Kidney glomerular epithelial cell (primary cell): Measurements from ENCODE around the gene TAPBP.
"Not testable (repeated sequence)": the region's sequence is repeated elsewhere in the genome, so short reads cannot be mapped to it uniquely, and the experiment has no call there.

ENCODE experiments used
- DNase-seq: peaks from one replicate; lab custom pipeline; 2025; lab: John Stamatoyannopoulos, UW

Gene TAPBP

DNA sequence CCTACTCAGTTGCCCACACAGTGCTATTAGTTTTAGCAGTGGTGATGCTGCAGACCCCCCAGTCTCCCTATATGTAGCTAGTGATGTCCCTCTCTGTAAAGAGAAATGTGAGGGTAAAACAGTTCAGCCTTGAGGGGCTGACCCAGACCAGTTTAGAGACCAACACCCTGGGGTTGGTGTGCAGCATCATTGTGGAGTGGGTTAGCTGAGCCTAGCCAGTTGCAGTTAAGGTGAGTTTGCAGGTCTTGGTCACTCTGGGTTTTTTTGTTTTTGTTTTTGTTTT, 37.4 kb downstream of the TAPBP start:
- DNase-seq: no peak

DNA sequence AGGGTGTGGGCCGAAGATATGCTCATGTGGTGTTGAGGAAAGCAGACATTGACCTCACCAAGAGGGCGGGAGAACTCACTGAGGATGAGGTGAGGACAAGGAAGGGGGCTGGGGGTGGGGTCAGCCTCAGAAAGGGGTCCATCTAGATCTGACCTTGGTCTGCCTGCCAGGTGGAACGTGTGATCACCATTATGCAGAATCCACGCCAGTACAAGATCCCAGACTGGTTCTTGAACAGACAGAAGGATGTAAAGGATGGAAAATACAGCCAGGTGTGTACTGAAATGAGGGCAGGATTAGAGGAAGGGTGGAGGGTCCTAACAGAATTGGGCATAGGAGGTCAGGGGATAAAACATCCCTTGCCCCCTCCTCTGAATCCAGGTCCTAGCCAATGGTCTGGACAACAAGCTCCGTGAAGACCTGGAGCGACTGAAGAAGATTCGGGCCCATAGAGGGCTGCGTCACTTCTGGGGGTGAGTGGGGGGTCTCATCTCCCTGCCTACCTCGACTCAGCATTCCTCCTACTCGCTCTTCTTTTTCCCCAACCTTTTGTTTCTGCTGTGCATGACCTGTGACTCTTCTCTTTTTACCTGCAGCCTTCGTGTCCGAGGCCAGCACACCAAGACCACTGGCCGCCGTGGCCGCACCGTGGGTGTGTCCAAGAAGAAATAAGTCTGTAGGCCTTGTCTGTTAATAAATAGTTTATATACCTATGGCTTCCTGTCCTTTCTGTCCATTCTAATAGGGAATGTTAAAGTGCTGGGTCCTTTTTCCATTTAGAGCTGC, 37.9 kb downstream of the TAPBP start:
- DNase-seq: not testable (repeated sequence)

DNA sequence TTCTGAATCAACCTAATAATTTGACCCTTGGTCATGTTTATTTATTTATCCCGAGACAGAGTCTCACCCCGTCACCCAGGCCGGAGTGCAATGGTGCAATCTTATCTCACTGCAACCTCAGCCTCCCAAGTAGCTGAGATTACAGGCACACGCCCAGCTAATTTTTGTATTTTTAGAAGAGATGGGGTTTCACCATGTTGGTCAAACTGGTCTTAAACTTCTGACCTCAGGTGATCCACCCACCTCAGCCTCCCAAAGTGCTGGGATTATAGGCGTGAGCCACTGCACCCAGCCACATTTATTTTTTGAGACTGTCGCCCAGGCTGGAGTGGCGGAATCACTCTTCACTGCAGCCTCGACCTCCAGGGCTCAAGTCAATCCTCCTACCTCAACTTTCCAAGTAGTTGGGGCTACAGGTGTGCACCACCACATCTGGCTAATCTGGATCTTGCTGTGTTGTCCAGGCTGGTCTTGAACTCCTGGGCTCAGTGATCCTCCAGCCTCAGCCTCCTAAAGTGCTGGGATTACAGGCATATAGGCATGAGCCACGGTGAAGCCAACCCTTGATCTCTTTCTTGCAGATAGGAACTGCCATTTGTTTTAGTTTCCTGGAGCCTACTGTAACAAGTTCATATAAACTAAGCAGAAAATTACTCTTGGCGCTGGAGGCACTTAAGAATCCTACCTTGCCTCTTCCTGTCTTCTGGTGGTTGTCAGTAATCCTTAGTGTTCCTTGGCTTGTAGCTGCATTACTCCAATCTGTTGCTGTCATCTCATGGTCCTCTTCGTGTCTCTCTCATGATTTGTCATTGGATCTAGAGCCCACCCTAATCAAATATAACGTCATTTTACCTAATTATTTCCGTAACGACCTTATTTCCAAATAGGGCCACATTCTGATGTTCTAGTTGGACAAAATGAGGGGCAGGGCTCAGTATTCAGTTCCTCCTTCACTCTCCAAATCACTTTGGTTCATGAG, 39.7 kb downstream of the TAPBP start:
- DNase-seq: no peak

DNA sequence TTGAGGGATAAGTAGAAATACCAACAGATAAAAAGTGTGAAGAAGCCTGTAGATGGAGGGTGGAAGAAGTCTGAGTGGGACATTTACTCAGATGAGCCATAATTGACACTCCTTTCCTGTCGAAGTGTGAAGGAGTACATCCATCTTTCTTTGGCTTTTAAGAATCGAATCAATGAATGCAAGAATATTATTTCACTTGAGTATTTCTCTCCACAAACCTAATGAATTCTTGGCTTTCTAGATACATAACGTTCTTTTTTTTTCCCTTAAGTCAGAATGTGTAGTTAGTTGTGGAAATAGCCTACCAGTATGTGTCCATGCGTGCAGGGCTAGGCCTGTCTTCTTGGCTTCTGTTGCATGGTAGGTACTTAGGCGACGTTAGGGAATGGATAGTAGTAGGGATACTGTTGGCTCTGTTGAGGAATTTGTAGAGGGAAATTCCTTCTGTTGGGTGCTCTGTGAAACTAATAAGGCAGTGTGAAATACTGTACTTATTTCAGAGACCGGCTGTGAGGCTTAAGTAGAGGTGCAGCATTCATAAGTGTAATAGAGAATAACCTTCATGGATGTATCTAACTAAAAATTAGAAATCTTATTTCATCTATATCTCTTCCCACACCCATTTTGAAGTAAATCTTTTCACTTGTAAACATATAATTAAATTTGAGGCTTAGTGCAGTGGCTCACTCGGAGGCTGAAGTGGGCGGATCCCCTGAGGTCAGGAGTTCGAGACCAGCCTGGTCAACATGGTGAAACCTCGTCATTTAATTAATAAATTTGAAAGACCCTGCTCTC, 40.6 kb downstream of the TAPBP start:
- no peak for DNase-seq

DNA sequence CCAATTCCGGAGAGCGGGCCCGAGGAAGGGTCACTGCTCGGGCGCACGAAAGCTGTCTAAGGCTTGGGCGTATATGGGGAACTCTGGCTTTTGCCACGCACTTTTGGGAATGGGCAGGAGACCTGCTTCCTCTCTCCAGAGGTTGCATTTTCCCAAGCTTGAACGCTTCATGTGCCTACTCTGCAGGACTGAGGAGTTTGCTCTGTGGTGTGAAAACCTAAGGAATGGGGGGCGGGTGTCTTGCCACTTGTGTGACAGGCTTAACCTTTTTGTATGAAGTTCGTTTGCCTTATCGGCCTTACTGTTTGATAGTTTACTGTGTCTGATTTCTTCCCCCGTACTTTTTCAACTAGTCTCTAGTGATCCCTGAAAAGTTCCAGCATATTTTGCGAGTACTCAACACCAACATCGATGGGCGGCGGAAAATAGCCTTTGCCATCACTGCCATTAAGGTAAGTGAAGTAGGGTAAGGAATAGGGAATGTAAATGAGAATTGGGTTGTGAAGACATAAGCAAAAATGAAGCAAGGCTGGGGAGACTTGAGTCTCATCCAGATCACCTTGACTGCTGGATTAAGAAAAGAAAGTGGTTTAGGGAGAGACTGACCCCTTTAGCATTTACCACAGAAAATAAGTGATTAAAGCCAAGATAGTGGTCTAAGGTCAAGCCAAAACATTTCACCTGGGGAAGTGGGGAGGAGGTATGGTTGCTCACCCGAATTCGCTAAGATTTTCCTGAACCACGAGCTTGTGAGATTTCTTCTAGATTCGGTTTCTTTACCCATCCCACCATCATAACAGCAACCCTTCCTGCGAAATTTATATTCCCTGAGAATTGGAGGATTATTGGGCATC, 41.4 kb downstream of the TAPBP start:
- no peak for DNase-seq

DNA sequence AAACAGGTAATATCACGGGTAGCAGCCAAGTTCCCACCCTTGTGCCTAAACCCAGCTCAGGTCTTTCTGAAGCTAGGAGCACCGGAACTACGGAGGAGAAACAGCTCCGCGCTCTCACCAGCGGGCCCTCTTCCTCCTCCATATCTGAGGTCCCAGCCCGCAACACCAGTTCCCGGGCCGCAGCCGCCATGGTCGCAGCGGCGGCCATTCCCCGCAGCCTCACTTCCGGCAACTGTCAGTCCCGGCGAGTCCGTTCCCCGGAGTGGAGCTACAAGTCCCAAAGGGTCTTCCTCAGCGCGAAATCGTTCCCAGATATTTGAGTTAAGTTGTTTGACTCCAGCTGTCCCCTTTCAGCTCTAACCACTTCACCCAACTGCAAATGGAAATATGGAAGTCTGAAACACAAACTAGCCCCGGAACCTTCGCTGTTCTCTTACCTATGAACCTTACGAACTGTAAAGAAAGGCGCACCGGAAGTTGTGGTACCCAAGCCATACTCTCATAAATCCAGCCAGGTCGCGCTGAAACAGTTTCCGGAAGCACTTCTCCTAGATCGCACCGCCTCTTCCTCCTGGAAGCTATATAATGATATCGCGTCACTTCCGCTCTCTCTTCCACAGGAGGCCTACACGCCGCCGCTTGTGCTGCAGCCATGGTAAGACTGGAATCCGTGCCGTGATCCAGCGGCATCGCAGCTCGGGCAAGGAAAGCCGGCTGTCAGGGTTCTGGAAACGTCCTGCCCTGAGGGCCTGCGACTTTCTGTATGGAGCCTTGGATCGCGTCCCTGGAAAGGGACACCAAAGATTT, 42.2 kb downstream of the TAPBP start, which contains the start of the genes RPS18 and VPS52:
RPS18 (plus strand) TSS at position 608 of the 807 bp plus-strand sequence; CDS start at position 653, 45 bp downstream.
VPS52 (minus strand) TSS at position 409 of the 807 bp plus-strand sequence; CDS start at position 208, 201 bp downstream.
- peak; percentile 96 for DNase-seq

DNA sequence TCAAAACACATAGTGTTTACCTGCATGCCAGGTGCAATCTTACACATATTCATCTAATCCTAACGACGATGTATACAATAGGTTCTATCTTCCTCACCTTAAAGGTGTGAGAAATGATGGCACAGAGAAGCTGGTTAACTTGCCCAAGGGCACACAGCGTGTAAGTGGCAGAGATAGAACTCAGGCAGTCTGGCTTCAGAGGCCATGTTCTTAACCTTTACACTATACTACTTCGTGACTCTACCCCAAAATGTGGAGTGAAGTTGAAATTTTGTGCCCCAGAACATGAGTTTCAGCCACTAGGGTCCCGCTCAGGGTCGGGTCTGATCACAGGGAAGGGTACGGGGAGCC, 42.8 kb downstream of the TAPBP start:
- peak; percentile 53 for DNase-seq

DNA sequence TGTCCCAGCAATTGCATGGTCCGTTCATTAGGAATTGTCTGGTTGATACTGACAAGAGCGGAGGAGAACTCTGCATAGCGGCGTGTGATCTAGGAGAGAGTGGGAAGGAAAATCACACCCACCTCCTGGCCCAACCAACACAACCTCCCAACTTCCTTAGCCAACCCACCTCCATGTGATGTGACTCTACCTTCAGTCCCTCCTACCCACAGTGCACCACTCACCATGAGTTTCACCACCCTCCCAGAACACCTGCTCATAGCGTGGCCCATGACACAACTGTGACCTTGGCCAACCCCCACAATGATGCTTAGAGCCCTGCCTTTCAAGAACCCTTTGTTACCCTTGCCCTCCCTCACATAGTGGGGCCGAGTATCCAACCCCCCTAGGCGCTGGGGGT, 49.9 kb downstream of the TAPBP start:
- DNase-seq: no peak

DNA sequence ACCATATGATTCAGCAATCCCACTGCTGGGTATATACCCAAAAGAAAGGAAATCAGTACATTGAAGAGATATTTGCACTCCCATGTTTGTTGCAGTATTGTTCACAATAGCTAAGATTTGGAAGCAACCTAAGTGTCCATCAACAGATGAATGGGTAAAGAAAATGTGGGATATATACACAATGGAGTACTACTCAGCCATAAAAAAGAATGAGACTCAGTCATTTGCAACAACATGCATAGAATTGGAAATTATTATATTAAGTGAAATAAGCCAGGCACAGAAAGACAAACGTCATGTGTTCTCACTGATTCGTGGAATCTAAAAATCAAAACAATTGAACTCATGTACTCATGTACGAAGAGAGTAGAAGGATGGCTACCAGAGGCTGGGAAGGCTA, 51.4 kb downstream of the TAPBP start:
- DNase-seq: not testable (repeated sequence)

DNA sequence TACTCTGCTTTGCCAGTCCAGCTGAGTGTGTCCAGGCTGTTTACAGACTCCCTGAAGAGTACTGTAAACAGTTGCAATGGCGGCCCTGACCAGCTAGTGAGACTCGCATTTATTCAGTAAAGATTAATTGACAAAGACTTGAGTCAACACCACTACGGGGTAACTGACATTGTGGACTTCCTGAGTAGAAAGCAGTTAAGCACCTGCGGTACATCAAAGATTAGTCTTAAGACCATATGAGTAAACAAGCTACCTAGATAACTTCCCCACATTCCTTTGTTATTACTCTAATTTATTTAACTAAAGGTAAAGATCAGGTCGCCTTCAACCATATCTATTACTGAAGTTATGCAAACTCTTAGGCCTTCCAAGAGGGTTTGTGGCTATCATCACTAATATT, 54.8 kb downstream of the TAPBP start:
- no peak for DNase-seq

DNA sequence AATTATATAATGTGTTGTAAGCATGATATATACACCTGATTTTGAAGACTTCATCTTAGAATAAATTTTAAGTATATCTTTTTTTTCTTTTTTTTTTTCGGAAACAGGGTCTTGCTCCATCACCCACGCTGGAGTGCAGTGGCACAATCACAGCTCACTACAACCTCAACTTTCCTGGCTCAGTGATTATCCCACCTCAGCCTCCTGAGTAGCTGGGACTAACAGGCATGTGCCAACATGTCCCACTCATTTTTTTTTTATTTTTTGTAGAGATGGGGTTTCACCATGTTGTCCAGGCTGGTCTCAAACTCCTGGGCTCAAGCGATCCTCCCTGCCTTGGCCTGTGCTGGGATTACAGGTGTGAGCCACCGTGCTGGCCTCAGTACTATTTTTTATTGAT, 59.3 kb downstream of the TAPBP start:
- DNase-seq: no peak

DNA sequence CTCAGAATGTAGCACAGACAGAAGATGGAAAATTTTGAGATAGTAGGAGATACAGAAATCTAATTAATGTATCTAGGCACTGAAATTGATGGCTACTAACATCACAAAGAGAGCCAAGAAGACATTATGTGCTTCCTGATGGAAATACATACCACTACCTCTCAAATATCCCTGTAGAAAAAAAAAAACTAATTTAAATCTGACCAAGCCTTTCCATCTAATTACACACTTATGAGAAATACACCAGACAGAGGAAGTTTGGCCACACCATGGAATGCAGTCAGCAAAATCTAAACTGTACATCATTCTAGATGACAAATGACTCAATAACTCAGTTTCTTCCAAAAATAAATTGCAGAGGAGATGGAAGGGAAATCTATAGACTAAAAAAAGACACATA, 61.1 kb downstream of the TAPBP start:
- no peak for DNase-seq

DNA sequence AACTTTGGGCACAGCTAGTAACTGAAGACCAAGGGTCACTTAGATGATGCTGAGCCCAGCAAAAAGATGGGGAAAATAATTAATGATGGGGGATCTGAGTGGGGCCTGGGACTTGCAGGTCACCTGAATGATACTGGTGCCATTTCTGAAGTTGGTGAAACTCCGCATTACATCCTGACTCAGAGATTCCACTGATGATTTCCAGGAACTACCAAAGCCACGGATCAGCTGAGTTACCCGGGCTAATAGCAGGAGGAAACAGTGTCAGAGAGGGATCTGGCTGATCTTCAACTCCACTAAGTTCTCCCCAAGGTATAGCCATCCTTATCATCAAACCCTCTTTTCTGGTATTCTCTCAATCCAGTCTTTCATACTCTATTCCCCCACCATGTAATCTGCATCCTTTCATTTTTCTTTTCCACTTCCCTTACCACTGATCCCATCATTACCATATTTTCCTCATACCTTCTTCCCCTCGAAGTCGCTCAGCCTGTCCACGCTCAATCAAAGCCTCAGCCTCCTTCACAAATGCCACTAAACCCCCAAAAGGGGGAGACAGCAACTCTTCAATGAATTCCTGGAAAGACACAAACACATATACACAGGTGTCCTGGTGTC, 62.4 kb downstream of the TAPBP start:
- no peak for DNase-seq

DNA sequence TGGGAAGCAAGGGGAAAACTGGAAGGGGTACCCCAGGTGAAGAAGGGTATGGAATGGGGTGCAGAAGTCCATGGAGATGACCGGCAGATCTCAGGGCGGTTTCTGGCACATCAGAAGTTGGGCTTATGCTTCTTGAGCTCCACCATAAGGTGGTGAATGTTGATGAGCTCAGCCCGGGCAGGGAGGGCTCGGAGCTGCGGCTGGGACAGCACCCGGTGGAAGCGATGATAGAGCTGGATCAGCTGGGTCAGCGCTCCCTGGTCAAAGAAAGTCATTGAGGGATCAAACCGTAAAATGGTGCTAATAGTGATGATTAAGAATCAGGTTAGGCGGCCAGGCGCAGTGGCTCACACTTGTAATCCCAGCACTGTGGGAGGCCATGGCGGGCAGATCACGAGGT, 63.1 kb downstream of the TAPBP start:
- no peak for DNase-seq

DNA sequence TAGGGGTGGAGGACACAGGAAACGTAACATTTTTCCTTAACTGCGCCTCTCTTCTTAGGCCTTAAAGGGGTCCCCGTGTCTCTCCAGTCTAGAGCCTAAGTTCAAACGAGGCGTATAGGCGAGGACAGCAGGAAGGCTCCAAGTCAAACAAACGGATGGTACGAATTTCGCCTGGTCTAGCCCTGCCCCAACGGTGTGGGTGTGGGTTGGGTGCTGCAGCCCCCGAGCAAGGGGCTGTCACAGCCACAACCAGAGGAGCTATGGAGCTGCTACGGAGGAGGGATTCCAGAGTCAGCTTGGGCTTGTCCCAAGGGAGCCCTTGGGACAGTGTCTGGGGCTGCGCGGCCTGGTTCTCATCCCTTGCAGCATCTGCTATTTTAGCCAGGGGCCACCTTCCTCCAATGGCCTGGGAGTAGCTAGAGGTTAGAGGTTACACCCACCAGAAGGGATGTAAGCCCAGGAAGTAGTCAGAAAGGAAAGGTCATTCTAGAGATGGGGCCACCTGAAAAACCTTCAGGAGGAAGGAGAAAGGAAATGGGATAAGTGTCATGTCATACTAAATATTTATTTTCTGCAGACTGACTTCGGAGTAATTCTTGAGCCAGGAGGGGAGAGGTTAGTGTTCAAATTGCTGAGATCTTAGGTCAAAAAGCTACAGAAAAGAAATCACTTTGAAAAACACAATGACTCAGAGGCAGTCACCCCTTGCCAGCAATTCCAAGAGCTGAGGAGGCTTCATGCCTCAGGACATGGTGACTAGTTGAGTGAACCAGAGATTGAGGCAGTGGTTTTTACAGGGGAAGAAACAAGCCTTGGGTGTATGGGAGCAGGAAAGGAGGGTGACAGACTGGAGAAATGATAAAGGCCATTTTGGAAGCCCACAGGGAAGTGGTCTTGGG, 63.9 kb downstream of the TAPBP start:
- DNase-seq: peak; percentile 47
